Measurements from ENCODE around the gene CATSPERD.

Gene CATSPERD, protein sequence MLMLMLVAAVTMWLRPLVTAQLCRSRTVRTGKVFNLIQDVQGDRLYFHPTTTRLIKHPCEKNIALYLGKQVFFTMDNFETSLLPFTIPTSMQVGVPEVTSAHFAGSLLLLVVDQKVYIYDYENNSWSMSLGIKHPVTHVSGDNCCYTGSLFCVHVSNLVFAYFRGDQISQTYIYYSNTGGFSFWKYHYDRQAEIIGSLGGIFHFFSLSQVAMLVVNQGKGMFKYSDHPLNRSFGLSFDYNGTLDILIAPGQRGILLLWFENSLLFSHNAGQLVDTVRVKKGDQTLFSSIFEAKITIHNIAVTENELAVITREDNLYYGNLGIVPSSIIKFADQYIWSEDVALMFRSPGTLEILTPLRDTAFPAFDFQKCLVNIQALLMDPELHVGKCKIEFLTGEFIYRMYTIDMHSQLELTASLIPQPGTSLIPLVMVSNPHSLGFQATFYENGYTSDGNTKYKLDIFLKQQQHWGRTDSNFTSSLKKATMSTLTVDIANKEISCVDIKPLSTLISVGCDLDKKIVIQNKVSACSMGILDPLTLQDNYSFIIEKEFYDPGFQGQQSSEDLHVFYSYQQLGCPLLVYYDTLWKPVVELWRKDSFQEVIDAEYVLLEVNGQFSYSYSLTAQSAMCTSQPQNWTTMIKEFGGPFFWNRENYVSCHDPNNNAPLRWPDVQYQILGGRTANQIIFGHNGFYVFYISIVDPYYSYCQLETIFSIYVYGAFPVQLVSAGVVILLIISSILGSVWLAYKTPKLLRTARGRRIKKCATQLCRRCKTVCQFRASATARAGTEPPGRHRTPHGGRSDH

DNA sequence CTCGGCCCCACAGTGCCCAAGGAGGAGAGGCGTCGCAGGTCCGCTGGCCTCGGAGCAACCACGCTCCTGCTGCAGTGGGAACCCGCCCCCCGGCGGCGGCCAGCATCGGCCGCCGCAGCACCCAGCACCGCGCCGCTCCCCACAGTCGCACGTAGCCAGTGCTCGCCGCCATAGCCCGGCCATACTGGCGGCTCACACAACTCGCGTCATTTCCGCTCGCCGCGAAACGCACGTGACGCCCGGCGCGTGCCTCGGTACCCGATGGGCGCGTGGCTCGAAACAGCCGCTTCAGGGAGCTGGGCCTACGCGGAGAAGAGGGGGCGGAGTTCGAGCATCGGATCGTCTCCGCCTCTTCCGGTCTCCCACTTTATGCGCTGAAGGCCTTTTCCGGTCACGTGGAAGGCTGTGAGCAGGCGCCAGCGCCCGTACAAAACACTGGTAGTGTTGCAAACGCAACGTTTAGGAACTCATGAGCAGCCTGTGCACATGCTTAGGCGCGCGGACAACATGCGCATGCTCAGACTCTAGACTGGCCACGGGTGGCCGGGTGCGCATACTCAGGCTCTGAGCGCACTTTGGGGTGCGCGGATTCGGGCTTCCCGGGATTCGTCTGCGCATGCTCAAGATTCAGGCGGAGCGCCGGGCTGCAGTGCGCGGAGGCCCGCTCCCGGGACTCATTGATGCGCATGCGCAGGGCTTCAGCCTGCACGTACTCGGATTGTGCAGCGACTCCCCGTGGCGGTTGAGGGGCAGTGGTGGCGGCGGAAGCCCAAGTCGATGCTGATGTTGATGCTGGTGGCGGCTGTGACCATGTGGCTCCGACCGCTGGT lies at the start of gene CATSPERD, which contains the start of gene LONP1:
CATSPERD (plus strand) TSS at position 677 of the 830 bp plus-strand sequence; CDS start at position 778, 101 bp downstream.
LONP1 (minus strand) TSS at position 186 of the 830 bp plus-strand sequence; CDS start at position 172, 14 bp downstream.
- peak; percentile 98 for DNase-seq (ENCODE audit: low read depth in 2 of 2)

DNA sequence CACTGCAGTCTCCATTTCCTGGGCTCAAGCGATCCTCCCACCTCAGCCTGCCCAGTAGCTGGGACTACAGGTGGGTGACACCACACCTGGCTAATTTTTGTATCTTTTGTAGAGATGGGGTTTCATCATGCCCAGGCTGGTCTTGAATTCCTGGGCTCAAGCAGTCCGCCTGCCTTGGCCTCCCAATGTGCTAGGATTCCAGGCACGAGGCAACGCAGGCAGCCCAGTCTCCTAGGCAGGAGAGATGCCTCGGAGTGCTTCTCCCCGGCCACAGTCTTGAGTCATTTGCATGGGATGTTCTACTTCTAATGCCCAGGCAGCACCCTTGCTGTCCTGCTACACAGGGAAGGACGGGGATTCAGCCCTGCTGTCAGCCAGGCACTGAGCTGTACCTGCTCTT lies 48.8 kb upstream of the CATSPERD start:
- no peak for DNase-seq (ENCODE audit: low read depth in 2 of 2)

DNA sequence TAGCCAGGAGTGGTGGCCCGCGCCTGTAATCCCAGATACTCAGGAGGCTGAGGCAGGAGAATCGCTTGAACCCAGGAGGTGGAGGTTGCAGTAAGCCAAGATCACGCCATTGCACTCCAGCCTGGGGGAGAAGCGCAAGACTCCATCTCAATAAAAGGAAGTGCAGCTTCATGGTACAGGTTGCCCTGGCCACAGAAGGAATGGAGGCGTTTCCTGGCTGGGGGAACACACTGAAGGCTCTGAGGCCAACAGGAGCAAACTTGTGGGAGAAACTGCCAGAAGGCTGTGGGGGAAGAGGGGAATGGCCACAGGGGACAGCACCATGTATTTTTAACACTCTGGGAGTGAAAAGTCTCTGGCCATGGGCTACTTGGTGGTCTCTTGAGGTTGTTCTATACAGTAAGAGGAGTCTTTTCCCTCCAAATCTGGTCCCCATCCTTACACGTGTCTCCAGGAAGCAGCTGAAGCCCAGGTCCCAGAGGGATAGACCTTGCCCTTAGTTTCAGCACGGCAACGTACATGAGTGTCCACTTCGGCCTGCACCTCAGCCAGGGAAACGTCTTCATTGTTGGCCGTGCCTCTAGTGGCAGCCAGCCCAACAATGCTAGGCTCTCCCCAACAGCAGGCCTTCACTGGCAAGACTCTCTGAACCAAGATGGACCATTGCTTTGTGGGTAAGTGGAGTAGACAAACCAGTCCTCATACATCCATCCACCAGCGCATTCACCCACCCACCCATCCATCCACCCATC lies 47.6 kb upstream of the CATSPERD start:
- no peak for DNase-seq (ENCODE audit: low read depth in 2 of 2)

DNA sequence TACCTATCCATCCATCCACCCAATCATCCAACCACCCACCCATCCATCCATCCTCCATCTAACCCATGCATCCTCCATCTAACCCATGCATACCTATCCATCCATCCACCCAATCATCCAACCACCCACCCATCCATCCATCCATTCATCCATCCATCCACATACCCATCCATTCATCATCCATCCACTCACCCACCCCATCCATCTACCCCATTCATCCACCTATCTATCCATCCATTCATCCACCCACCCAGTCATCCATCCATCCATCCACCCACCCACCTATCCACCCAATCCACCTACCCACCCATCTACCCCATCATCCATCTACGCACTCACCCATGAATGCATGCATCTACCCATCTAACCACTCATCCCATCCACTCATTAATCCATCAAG lies 46.7 kb upstream of the CATSPERD start:
- DNase-seq (ENCODE audit: low read depth in 2 of 2), result no peak

DNA sequence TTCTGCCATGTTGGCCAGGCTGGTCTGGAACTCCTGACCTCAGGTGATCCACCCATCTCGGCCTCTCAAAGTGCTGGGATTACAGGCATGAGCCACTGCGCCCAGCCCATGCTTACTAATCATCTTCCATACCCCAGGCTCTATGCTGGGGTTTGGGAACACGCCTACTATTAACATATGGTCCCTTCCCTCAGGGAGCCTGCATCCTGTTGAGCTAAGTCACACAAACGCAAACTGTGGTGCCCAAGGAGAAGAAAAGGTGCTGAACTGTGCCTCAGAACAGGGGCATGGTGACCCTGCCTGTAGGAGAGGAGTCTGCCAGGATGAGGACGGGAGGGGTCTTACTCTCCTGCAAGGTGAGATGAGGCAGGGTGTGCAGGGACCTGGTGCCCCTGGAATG lies 45.7 kb upstream of the CATSPERD start:
- no peak for DNase-seq (ENCODE audit: low read depth in 2 of 2)

DNA sequence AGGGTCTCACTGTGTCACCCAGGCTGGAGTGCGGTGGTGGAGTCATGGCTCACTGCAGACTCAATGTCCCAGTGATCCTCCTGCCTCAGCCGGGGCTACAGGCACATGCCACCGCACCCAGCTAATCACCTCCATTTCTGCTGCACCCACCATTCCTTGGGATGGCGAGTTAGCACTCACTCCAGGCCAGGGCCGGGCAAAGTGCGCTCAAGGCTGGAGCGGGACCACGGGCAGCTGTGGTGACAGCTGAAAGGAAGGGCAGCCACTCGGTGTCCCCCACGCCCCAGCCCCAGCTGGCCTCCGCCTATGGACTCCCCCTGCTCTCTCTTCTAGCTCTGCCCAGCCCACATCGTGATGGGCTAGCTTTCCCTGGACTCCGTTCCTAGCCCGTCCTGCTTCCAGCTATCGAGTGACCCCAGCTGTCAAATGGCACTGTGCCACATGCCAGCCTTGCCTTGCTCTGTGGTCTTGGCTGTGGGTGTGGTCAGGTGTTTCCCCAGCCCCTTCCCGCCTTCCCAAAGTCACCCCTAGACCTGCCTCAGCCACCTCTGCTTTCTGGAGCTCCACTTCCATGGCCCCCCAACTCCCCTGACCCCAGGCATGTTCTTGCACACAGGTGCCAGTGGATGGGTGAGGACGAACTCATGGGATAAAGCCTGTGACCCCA lies 44.2 kb upstream of the CATSPERD start:
- no peak for DNase-seq (ENCODE audit: low read depth in 2 of 2)

DNA sequence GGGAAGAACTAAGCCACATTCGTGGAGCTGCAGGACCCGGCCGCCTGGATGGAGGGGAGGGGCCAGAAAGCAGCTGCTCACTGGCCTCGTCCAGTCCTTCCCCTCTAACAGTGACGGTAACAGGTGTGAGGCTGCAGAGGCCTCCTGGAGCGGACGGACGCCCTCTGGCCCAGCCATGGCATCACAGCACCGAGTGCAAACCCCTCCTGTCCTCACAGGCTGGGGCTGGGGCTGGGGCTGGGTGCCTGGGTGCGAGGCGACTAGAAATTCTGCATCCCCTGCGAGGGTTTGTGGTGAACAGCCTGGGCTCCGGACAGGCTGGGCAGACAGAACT lies 43.7 kb upstream of the CATSPERD start:
- no peak for DNase-seq (ENCODE audit: low read depth in 2 of 2)

DNA sequence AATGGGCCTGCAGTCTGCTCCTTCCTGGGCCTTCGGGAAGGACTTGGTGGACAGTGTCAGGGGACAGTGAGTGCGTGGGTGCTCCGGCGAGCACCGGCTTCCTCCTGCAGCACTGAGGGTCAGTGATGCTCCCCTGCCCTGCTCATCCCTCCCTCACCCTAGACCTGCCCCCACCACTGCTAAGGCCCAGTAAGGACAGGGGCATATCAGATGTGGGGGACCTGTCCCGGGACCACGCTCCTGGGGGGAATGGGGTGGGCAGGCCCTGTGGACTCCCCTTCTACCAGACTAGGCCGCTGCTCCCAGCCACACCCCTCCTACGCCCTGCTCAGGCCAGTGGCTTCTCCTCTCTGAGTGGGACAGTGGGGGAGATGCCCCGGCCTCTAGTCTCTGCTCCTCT lies 43.3 kb upstream of the CATSPERD start:
- no peak for DNase-seq (ENCODE audit: low read depth in 2 of 2)

DNA sequence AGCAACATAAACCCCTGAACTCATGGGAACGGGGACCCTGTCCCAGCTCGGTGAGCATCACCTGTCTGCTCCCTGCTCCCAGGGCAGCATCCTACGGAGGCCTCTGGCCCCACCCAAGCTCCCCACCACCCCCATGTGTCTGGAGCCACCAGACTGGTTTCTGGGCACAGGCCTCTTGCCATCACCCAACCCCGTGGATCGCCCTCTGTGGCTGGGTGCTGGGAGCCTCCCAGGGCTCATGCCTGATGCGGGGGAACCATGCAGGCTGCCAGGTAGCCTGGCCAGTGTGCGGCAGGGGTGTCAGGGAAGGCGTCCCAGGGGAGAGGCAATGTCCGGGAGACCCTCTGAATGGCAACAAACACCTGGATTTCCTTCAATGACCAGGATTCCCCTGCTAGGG lies 42.9 kb upstream of the CATSPERD start:
- no peak for DNase-seq (ENCODE audit: low read depth in 2 of 2)

DNA sequence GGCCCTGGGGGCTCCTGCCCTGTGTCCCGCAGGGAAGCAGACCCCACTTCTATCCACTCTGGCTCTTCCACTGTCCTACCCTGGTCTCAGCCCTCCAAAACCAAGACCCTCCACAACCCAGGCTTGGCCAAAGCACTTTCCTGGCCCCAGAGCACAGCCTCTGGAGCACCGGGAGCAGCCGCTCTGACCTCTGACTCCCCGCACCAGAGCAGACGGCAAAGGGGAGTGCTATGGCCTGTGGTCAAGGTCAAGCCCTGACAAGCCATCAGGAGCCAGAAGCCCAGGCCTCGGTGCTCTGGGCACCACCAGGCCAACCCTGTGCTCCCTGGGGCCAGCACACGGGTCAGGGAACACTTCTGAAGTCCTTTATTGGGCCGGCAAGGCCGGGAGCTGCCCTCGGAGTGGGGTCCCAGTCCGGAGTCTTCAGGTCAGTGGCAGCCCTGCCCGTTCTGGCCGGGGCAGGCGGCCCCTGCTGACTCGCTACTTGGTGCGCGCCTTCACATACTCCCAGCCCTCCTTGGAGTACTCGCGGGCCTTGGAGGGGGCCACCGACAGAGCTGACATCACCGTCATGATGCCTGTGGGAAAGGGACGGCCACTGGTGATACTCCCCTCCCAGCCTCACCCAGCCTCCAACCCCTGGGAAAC lies 42.2 kb upstream of the CATSPERD start:
- no peak for DNase-seq (ENCODE audit: low read depth in 2 of 2)

DNA sequence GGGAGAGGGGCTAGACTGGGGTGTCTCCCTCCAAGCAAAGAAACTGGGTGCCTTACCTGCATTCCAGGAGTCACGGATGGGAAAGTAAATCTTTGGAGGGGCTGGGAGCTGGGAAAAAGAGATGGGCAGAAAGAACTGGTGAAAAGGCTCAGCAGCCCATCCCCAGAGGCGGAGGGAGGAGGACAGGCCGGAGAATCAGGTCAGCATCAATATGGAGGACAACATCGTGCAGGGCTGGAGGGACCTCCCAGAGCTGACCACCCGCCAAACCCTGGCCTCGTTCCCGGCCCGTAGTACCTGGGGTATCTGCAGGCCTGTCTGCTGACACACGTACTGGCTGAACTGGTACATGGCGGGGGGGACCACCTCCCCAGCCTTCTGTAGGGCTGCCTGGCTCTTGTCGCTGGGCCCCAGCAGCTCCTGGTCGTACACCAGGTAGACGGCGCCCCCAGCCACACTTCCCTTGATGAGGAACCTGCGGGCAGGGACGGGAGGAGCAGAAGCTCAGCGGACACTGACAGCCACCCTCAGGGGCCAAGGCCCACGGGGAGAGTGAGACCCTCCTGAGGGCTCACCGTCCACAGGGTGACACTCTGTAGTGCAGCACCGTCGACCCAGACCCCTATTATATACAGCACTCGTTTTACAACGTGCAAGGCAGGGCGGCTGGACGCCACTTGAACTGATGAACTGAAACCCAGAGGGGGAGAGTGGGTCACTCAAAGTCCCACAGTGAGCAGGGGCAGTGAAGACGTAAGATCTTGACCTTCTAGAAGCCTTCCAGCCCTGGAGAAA lies 41.0 kb upstream of the CATSPERD start:
- DNase-seq (ENCODE audit: low read depth in 2 of 2), result no peak

DNA sequence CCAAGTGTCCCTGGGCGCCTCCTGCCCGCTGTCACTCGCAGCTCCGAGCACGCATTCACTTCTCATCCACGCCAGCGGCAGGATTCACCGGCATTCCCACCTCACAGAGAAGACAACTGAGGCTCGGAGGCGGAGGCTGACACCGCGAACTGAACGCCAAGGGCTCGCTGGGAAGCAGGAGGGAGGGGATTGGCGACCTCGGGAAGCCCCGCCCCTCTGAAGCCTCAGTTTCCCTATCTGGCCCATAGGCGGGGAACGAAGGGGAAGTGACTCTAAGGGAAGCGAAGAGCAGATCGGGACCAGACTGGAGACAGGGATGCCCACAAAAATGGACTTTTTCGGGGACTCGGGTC lies 40.4 kb upstream of the CATSPERD start:
- no peak for DNase-seq (ENCODE audit: low read depth in 2 of 2)

DNA sequence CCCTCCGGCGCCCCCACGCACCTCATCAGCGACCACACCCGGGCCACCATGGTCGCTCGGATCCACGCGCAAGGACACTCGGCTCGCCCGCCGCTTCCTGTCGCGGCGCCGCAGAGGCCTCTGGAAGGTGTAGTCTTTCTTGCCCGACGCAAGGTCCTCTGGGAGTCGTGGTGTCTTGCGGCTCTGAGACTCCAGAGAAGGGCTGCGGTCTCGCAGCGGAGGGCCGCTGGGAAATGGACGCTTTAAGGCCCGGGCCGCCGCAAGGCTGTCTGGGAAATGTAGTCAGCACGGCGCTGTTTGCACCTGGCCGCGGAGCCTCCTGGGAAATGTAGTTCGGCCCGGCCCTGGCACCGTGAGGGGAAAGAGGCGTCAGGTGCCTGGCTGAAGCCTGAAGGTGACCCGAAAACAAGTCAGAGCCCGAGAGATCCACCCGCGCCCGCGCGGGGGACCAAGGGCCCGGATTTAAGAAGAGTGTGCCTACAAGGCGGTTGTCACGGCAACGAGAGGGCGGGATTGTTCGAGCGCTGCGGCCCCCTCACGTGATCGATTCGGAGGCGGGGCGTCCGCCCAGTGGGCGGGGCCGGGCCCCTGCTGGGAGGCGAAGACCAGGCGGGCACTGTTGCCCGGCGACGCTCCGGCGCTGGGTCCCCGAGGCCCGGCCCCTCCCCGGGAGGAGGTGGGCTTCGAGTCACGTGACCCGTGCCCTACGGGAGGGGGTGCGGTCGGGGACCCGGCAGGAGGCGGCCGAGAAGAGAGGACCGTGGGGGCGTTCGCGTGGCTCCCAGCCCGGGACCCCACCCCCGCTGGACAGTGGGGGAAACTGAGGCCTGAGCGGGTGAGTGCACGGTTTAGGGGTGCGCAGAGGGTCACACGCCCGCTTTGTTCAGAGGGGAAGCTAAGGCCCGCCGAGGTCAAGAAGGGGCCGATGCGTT lies 39.7 kb upstream of the CATSPERD start, which contains the start of the genes HSD11B1L and MICOS13:
HSD11B1L (plus strand) TSS at position 591 of the 932 bp plus-strand sequence. CDS start 3,806 bp downstream, outside the sequence.
MICOS13 (minus strand) TSS at position 80 of the 932 bp plus-strand sequence; CDS start at position 50, 30 bp downstream.
- DNase-seq (ENCODE audit: low read depth in 2 of 2), result peak; percentile 97 to 98

DNA sequence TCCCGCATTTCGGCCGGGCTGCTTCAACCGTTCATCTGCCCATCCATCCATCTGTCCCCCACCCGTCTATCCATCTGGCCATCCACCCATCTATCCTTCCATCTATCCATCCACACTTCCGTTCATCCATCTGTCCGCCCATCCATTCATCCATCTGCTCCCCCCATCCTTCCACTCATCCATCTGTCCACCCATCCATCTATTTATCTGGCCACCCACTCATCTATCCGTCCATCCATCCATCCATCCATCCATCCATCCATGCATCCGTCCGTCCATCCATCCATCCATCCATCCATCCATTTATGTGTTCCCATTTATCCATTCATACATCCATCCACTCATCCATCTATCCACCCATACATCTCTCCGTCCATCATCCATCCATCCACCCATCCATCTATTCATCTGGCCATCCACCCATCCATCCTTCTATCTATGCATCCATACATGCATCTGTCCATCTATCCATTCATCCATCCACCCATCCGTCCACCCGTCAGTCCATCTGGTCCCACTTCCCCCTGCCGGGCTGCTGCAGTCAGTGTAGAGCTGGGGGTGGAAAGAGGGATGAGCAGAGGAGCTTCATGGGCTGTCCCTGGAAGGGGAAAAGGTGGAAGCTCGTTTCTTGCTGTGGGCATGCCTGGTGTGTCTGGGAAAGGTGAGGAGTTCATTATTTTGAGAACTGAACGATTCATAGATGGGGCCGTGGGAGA lies 38.9 kb upstream of the CATSPERD start:
- DNase-seq (ENCODE audit: low read depth in 2 of 2), result no peak

DNA sequence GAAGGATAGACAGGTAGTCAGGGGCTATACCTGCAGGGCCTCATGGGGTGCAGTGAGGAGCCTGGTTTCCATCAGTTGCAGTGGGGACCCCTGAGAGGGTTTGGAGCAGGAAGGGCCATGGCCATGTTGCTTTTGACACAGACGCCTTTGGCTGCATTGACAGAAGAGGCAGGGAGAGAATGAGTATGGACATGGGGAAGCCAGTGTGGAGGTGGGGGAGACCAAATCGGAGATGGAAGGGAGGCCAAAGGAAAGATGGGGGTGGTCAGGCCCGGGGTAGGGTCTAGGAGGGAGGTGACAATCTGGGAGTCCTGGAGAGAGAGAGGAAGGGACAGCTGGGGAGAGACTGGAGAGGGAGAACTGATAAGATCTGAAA lies 38.3 kb upstream of the CATSPERD start:
- no peak for DNase-seq (ENCODE audit: low read depth in 2 of 2)

DNA sequence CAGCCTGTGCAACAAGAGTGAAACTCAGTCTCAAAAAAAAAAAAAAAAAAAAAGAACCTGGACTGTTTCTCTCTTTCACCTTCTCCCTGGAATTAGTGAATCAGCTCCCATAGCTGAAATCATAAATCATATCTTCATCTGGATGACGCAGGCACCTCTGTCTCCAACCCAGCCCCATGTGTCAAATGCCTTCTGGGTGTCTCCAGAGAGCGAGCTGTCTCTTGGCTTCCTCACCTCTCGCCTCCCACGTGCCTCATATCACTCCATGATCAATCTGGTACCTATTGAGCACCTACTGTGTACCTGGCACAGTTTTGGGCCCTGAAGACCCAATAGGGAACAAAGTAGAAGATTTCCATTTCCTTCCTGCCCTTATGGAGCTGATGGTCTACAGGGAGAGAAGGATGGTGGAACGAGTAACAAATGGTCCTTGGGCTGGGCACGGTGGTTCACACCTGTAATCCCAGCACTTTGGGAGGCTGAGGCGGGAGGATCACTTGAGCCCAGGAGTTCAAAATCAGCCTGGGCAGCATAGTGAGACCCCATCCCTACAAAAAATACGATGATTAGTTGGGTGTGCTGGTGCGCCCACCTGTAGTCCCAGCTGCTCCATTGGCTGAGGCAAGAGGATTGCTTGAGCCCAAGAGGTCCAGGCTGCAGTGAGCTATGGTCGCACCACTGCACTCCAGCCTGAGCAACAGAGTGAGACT lies 37.1 kb upstream of the CATSPERD start:
- DNase-seq (ENCODE audit: low read depth in 2 of 2), result no peak

Data from fibroblast of skin of left quadriceps (primary cell).